Thyroid gland (tissue), 4 donors: ENCODE data around the gene RHOJ.

Experiments
- POLR2A ChIP-seq, 2 donors: fragments of 450-650 bp; IDR thresholded peaks; one replicate each; pipeline ENCODE4 v1.6.1; 2017; ENCODE audit warnings: antibody characterized with exemption in 2 of 2, mild to moderate bottlenecking in 2 of 2, moderate library complexity in 1 of 2
- TF ChIP-seq, protein P1 (sequence below), 6 experiments: fragments of 200-600 bp in 3 of 6; fragments of 450-650 bp in 3 of 6; sonication (generic) in 3 of 6; IDR thresholded peaks; one replicate each; pipeline ENCODE4 v1.5.1; 2016 to 2019; ENCODE audit warnings: antibody characterized with exemption in 6 of 6, mild to moderate bottlenecking in 2 of 6, inconsistent platforms in 1 of 6, moderate library complexity in 1 of 6

DNA sequence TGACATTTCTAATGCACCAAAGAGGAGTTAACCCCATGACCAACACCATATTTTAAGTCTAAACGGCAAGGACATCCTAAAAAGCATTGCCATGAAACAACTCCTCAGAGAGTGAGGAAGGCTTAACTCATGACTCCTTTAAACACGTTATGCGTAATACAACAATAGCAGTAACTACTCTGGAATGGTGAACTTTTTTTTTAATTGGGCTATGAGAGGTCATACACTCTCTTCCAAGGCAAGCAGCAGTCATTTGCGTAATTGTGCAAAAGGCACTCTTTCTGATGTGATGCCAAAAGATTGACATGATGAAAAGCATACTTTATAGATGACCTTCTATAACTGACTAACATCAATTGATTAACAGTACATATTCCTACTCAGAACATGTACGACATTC is 39.4 kb downstream of the RHOJ start:
- TF ChIP-seq, protein P1, sequence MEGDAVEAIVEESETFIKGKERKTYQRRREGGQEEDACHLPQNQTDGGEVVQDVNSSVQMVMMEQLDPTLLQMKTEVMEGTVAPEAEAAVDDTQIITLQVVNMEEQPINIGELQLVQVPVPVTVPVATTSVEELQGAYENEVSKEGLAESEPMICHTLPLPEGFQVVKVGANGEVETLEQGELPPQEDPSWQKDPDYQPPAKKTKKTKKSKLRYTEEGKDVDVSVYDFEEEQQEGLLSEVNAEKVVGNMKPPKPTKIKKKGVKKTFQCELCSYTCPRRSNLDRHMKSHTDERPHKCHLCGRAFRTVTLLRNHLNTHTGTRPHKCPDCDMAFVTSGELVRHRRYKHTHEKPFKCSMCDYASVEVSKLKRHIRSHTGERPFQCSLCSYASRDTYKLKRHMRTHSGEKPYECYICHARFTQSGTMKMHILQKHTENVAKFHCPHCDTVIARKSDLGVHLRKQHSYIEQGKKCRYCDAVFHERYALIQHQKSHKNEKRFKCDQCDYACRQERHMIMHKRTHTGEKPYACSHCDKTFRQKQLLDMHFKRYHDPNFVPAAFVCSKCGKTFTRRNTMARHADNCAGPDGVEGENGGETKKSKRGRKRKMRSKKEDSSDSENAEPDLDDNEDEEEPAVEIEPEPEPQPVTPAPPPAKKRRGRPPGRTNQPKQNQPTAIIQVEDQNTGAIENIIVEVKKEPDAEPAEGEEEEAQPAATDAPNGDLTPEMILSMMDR (IDR thresholded peaks at IDR 0.05): no peak
- no peak for TF ChIP-seq POLR2A (IDR thresholded peaks at IDR 0.05)
